OCI-M2 (cell line): Measurements from ENCODE around the gene SLC22A3.

Experiments used
- DNase-seq: peaks from one replicate; lab custom pipeline; 2025; ENCODE audit not compliant: unreplicated experiment; lab: John Stamatoyannopoulos, UW

SLC22A3 gene

GRCh38 chr6:160333841-160334240 lies 14.3 kb upstream of the SLC22A3 start:
- DNase-seq: no peak

- DNase-seq: no peak
Measured at GRCh38 chr6:160336200-160336599, 12.0 kb upstream of the SLC22A3 start.

GRCh38 chr6:160337301-160337700 lies 10.9 kb upstream of the SLC22A3 start:
- DNase-seq: no peak

GRCh38 chr6:160337991-160338390 lies 10.2 kb upstream of the SLC22A3 start:
- DNase-seq: no peak

- DNase-seq: no peak
Measured at GRCh38 chr6:160343144-160343543, 5.0 kb upstream of the SLC22A3 start.

- DNase-seq: no peak
Measured at GRCh38 chr6:160344271-160344670, 3.9 kb upstream of the SLC22A3 start.

- DNase-seq: no peak
Measured at GRCh38 chr6:160347259-160348222, 637 bp upstream of the SLC22A3 start.

GRCh38 chr6:160349020-160349441 lies 853 bp downstream of the SLC22A3 start:
- no peak for DNase-seq

- no peak for DNase-seq
Measured at GRCh38 chr6:160349814-160350350, 1.7 kb downstream of the SLC22A3 start.

- DNase-seq: no peak
Measured at GRCh38 chr6:160353950-160354496, 5.8 kb downstream of the SLC22A3 start.

GRCh38 chr6:160355001-160355400 lies 6.8 kb downstream of the SLC22A3 start:
- no peak for DNase-seq

GRCh38 chr6:160356074-160356744 lies 8.0 kb downstream of the SLC22A3 start:
- no peak for DNase-seq

GRCh38 chr6:160357088-160357487 lies 8.9 kb downstream of the SLC22A3 start:
- no peak for DNase-seq

- DNase-seq: no peak
Measured at GRCh38 chr6:160358225-160359119, 10.3 kb downstream of the SLC22A3 start.

- DNase-seq: no peak
Measured at GRCh38 chr6:160360955-160361354, 12.8 kb downstream of the SLC22A3 start.

GRCh38 chr6:160362556-160362955 lies 14.4 kb downstream of the SLC22A3 start:
- DNase-seq: no peak

- DNase-seq: no peak
Measured at GRCh38 chr6:160363016-160363996, 15.1 kb downstream of the SLC22A3 start.

GRCh38 chr6:160365117-160365516 lies 16.9 kb downstream of the SLC22A3 start:
- no peak for DNase-seq

GRCh38 chr6:160367798-160368547 lies 19.8 kb downstream of the SLC22A3 start:
- no peak for DNase-seq
